GM21367 (cell line): ENCODE measurements around the gene MGAT5.
A peak's percentile ranks its signal among the peaks of the same experiment; 100 is the strongest.

ENCODE experiments used
- ATAC-seq: cut with Tn5 transposase; IDR thresholded peaks from one replicate; pipeline ENCODE4 v1.9.1; 2021; ENCODE audit not compliant: unreplicated experiment

MGAT5 gene

DNA sequence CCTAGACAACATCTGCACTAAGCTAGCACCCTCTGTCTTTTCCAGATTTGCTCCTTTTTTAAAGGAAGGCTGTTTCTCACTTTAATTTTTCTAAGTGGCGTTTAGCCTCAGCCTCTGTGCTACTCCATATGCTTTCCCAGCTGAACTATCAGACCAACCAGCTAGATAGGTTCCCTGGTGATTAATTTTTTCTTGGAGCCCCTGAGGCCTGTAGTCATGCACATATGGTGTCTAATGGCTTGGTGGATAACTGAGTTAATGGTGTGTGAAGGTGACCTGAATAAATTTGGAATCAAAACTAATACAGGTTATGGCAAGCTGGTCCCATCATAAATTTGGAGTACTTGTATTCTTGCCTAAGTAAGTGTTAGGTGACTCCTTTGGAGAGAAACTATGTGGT, 135.5 kb downstream of the MGAT5 start:
- ATAC-seq: no peak

DNA sequence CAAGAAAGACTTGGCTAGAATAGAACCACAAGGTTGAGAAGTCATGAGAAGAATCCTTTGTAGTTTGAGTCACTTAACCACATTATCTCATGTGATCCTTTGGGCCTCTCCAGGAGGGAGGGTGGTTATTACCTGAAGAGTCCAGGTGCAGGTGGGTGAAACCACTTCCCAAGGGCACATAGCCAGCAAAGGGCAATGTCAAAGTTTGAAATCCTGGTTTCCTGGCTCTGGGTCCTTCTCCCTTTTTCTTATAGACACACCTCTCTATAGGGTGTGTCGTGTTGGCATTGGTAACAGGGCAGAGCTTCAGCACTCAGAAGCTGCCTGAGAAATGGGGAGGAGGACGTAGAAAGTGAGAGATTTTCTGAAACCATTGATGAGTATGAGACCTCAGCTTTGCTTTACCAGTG, 137.9 kb downstream of the MGAT5 start:
- ATAC-seq: peak; percentile 78

DNA sequence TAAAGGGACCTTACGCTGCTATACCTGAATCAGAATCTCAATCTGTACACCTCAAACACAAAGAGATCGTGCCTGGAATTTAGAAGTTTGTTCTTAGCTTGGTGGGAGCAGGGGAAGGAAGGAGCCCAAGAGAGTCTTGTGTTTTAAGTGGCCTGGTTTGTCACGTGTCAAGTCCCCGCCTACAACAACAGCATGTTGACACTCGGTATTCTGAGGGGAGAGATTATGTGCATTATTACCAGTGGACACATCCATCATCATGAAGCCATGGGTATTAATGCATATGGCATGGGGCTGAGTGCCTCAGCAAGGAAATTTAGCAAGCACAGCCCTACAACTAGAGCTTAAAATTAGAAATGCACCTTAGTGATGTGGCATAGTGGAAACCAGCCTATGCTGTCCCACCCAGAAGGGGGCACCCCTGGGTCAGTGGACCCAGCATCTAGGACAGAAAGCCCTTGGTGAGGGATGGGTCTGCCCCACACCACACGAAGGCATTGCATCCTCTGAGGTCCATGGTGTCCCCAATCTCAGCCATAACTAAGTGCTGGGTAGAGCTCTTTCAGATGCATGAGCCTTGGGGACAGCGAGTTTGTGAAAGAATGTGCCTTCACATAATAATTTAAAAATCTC, 138.7 kb downstream of the MGAT5 start:
- ATAC-seq: no peak

DNA sequence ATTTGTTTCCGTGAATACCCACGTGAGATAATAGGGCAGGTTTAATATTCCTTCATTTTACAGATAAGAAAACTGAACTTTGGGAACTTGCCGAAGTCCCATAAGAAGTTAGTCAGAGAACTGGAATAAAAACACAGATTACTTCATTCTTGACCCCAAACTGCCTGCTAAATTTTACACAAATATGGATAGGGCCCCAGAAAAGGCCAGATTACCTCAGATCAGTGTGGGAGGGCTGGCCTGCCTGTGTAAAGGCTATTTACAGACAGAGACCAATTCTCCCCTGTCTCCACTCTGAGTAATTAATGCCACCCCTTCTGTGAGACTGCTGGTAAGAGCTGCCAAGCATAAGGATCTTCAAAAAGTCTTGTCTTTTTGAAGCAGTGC, 139.2 kb downstream of the MGAT5 start:
- ATAC-seq: no peak

DNA sequence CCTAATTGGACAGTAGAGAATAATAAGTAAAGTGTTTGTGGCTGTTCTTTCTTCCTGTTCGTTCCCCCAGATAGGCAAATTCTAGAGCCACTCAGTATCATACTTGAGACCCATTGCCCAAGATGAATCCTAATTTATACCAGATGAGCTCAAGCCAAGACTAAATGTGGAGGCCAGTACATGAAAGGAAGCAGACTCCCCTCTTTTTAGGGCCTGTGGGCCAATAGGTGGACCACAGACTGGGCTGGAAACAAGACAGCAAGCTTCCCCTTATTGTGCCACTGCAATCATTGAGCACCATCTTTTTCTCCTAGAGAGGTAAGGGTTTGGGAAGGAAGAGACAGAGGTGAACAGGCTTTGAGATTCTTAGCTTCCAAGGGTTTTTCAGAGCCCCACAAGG, 141.9 kb downstream of the MGAT5 start:
- ATAC-seq: no peak

DNA sequence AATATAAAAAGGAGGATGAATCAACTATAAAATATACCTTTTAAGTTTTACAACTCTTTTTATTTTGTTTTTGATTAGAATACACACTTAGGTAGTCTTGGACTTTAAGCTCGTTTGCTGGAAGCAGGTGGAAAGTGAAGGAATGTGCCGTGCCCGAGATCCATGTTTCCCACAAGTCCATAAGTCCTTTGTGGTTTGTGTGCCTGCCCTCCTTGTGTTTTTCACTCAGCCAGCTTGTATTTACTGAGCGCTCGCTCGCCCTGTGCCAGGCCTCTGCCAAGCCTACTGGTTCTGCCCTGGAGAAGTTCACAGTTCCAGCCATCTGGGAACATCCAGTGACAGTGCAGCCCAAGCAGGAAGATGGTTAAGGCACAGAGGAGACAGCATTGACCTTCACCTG, 142.6 kb downstream of the MGAT5 start:
- no peak for ATAC-seq

DNA sequence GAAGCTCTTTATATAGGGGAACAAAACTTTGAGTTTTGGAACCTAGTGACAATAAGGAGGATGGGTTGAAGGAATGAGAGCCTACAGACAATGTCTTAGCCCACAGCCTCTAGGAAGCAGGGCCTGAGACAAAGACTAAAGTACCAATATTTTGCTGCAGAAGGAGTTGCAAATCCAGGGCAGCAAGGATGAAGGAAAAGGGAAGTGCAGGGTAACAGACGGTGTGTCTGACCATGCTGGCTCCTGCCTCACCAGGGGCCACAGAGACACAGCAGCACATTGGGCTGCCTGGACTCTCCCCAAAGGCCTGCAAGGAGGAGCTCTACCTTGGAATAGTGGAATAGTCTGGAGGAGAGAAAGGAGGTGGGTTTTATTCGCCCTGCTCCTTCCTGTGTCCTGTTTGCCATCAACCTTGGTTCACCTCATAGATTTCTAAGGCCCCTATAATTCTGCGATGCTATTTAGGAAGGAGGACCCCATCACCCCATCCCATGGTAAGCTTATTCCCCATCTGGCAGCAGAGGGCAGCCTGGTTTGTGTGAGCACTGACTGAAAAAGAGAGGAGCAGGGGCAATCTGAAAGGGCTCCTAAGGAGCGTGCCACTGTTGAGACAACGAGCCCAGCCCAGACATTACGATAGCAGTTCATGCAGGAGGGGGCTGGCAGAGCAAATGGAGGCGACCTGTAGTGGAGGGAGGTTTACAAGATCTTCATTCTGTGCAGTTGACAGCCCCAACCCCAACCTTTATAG, 143.4 kb downstream of the MGAT5 start:
- ATAC-seq: no peak

DNA sequence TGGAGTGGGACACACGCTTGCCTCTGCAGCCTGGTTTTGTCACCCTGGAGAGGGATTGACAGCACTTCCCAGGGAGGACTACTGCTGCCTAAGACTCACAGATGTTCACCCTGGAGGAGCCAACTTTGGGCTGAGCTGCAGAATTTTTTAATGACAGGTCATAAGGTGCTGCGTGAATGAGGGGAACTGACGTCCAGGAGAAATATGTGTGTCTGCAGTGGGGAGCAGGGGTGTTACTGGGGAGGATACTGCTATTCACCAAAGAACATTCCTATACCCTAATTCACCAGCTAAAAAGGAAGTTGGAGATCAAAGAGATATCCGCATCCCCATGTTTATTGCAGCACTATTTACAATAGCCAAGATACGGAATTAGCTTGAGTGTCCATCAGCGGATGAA, 144.4 kb downstream of the MGAT5 start:
- ATAC-seq: no peak

DNA sequence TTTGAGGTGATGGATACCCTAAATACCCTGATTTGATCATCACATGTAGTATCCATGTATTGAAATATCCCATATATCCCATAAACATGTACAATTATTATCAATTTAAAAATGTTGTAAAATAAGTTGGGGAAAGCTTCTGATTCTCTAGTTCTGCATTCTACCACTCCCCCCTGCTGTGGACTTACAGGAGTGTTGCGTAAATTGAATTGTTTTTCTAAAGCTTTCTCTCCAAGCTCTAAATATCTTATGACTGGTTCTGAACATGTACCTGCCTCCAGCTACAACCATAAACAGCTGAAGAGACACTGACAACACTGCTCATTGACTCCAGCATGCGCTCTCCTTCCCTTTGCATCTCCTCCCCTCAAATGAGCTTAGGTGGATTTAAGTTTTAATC, 145.2 kb downstream of the MGAT5 start:
- no peak for ATAC-seq

DNA sequence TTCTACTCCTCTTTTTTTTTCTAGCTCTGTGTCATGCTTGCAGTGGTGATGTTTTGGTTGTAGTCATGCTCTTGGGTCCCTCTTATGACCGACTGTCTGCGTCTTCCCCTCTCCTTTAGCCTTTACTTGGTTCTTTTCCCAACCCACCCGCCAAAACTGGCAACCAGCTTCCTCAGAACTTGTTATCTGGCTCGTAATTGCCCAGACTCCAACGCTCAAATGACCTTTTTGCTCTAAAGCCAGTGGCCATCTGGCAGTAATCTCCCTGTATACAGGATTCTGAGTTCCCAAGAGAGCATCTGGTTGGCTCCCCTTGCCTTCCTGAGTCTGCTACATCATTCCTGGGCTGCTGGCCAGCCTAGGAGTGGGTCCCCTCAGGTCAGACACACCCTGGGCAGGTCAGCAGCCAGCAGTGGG, 147.2 kb downstream of the MGAT5 start:
- no peak for ATAC-seq

DNA sequence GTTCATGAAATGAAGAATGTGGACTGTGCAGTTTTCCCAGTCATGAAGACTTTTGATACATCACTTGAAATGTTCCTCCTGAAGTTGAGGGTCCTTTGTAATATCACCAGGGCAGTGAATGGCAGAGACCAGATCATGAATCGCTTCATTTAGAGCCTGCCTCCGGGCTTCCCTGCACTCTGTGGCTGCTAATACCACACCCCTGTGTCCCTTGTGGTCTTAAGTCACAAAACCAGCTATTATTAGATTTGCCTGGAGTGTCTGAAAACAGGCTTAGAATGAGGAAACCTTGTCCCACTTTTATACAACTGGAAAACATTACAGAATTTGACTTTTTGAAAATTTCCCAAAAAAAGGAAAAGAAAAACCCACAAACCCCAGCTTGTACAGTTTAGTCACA, 147.9 kb downstream of the MGAT5 start:
- no peak for ATAC-seq

DNA sequence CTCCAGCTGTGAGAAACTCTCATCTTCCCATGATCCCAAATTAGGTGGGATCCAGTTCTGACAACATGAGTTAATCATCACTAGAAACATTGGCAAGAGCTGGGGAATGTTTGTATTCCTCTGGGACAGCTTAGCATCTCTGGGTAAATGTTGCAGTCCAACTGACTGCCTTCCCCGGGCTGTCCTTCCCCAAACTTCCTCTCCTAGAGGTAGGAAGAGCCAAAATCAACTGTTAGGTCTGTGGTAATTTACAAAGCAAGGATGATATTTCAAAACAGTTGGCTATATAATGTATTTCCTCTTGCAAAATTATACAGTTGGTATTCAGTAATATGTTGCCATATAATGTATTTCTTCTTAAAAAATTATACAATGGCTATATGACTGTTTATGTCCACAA, 148.5 kb downstream of the MGAT5 start:
- no peak for ATAC-seq

DNA sequence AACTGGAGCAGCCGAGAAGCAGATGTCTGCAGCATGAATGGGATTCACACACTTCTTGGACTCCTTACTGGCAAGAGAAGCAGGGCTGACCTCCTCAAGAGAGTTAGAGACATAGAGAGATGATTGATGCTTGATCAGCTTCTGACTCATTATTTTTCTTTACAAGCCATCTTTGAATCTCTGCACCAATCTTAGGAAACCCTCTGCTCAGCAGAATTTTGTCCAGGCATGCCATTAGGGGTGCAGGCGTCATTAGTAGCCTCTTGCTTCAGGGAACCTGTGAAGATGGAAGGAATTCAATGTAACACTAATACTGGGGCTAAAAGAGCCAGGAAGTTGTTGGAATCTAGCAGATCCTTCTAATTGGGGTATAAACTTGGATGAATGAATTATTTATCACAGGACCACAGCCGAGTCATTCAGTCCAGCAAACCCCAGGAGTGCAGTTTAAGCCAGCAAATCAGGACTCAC, 151.8 kb downstream of the MGAT5 start:
- no peak for ATAC-seq

DNA sequence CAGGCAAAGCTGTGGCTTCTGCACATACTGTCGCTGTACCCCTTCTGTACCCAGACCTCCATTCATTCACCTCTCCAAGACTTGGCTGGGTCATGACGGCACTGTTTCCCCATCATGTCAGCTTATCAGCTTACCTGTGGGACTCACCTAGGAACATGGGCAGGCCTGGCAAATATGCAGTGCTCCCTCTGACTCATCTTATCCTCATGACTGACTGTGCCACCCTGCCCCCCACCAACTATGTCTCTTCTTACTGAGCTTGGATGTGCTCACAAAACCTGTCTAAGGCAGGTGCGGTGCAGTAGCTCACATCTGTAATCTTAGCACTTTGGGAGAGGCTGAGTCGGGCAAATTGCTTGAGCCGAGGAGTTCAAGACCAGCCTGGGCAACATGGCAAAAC, 152.4 kb downstream of the MGAT5 start:
- ATAC-seq: no peak

DNA sequence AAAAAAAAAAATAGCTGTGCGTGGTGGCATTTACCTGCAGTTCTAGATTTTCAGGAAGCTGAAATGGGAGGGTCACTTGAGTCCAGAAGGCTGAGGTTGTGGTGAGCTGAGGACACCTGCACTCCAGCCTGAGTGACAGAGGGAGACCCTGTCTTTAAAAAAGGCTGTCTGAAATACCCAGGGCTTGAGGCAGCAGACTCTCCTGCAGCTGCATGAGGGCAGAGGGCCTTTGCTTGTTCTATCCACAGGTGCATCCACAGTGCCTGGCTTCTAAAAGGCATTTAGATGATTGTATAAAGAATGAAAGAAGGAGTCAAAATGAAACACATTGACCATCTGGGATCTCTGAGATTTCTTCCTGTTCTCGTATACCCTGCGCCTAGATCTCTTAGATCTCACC, 152.9 kb downstream of the MGAT5 start:
- ATAC-seq: no peak

DNA sequence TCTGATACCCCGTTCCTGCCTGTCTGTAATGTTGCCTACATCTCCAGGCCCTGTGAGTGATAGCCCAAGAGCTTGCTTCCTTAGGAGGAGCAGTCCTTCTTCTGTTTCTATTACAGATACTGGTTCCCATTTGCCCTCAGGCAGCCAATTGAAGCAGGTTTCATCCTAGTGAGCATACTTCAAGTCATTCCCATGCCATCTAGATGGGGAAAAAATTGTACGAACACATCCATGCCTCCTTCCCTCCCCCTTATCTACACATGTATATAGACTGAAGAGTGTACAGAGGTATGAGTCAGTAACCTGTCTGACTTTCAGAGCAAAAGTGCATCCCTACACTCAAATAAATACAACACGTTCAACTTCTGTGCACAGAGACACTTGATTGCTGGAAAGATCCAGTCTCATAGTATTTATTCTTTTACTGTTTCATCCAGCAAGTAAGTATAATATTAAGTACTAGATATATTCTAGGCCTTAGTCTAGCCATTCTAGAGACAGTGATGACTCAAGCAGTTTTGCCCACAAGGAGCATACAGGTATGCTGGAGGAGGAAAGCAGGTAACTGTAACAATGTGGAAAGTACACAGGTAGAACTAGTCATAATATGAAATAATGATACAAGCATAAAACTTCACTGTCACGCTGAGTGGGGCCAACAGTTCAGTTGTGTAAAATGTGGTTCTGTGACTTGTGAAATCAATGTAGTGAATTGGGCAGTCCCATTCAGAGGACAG, 153.4 kb downstream of the MGAT5 start:
- no peak for ATAC-seq

DNA sequence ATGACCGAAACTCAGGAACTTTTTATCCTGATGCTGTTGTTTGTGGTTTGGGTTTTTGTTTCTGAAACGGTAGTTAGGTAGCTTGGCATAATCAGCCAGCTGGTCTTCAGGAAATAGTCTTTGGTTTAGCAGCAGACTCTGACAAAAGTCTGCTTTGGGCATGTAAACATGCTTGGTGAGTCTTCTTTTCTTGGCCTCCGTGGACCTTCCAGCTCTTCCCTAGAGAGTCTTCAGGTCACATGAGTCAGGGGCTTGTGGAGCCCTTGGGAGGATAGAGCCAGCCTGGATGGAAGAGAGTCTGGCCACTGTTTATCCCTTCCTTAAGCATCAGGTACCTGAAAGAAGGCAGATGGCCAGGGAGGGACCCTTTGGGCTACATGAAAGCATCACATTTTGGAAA, 154.5 kb downstream of the MGAT5 start:
- no peak for ATAC-seq

DNA sequence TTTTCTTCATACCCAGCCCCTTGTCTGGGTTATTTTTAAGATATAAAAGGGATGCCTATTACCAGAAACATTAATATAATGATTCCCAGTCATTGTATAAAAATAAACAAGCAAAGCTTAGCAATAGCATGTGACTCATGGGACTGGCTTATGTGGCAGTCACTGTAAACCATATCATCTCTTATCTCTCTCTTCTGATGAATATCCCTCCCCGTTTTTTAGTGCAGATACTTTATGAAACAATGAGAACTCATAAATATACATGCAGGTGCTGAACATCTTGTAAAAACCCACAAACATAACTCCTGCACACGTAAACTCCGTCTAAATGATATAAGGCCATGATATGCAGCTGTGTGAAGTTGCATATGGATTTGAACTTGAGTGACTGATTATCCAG, 154.9 kb downstream of the MGAT5 start:
- ATAC-seq: no peak

DNA sequence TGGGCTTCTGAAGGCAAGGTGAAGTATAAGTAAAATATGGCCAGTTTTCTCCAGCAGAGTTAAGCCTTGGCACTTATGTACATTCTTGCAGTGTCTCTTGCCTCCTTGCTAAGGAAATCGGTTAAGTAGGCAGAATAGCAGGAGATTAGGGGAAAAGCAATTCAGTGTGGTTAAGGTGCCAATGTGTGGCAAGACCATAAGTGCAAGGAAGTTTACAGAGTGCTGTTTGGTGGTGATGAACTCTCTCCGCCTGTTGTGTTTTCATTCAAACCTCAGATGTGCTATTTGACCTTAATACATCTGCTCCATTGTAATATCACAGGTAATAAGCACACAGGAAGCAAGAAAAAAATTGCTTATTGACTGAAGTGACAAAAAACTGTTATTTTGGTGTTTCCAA, 156.1 kb downstream of the MGAT5 start:
- ATAC-seq: no peak

DNA sequence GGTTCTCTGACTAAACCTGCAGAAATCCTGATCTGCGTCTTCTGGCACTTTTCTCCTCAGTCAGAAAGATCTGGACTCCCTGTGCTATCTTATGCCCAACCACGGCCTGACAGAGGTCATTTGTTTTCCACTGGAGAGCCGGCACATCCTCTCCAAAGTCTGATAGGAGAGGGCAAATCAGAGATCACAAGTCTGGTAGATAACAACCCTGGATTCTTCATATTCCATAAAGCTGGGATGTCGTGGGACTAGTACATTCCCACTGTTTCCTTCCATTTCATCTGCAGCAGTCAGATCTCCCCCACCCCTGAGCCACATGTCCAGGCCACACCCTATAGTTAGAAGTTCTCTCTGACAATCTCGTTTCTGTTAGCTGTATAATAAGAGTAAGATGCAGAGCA, 157.0 kb downstream of the MGAT5 start:
- no peak for ATAC-seq

DNA sequence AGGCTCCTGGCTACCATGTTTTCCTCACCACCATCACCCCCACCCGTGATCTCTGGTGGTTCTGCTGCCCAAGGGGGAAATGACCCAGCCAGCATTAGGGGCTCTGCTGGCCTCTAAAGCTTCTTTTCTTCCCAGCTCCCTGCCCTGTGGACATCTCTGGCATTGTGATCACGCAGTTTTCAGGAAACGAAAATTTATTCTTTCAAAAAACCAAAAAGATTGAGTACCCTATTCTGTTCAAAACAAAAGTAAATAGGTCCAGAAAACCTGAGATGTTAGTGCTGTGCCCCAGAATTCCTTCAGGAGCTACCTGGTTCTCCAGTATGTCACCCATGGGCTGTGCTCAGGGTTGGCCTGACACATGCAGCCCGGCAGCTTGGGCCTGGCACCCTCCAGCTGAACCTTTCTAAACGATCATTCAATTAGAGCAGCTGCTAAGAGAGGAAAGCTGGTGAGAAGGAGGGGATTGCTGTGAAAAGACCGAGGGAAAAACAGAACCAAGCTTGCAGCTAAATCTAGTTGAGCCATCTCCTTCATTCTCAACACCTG, 157.5 kb downstream of the MGAT5 start:
- no peak for ATAC-seq
